ENCODE data around the gene BRICD5. TPM values are rescaled to one million over a fixed set of nuclear protein-coding genes. Genes with fewer than 3 reads are reported as not detected.

Gene BRICD5
- total RNA-seq, 2 experiments from 2014 or later = 8.0 to 8.8 TPM

- DNase-seq (no peak), ATAC-seq (no peak)
- POLR2A ChIA-PET = no interaction called here
- CTCF ChIA-PET = no interaction called here
- H3K36me3 Mint-ChIP-seq (ENCODE audit: low read depth) = peaks cover 15% of the 10 kb centered on the region
- no peaks in the 10 kb centered on the region for H3K4me1 Mint-ChIP-seq
- intact Hi-C loops (cut with DNase I, micrococcal nuclease) = no loop called here
- no peak overlapping the region for H3K4me3 Mint-ChIP-seq
- no peaks in the 10 kb centered on the region for H3K9me3 Mint-ChIP-seq (ENCODE audit: low read depth)
- H3K27me3 Mint-ChIP-seq = no peaks in the 10 kb centered on the region
- no peak overlapping the region for H3K27ac Mint-ChIP-seq
Observed at GRCh38 chr16:2170080-2170479, 40.6 kb downstream of the BRICD5 start.

DNA sequence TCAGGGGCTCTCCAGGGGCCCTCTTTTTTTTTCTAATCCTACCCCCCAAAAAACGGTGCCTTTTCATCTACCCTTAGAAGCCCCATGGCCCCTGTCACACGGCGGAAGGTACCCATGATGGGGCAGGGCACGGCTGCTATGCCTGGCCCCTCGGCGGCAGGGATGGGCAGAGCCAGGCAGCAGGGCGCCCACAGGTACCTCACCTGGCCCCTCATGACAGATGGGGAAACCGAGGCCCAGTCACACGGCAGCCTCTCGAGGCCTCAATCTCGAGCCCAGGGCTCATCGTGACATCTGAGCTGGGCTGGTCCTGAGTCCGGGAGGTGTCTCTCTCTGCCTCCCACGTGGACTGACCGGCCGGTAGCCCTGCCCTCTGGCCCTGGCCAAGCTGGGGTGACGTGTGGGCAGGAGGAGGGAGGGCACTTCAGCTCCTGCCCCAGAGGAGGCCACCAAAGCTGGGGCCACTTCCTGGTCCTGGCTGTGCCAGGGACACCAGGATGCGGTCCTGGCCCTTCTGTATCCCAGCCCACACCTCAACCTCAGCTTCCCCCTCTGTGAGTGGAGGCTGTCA is 43.5 kb downstream of the BRICD5 start:
- no peak overlapping the region for H3K4me3 Mint-ChIP-seq
- intact Hi-C loops (cut with DNase I, micrococcal nuclease) = no loop called here
- ChIA-PET CTCF (interaction anchor here (0.6 to 0.7 kb wide), 2 partner anchors 12 to 22 kb away, joined by 3 read pairs; no protein-coding TSS in a partner anchor), POLR2A (no interaction called here)
- no peaks in the 10 kb centered on the region for H3K9me3 Mint-ChIP-seq (ENCODE audit: low read depth)
- DNase-seq = no peak
- H3K27ac Mint-ChIP-seq = no peak overlapping the region
- no peaks in the 10 kb centered on the region for H3K27me3 Mint-ChIP-seq
- H3K36me3 Mint-ChIP-seq (ENCODE audit: low read depth) = peaks cover 5% of the 10 kb centered on the region
- no peak for ATAC-seq
- no peaks in the 10 kb centered on the region for H3K4me1 Mint-ChIP-seq

GRCh38 chr16:2166263-2167067 is 44.2 kb downstream of the BRICD5 start:
- no peak overlapping the region for H3K27ac Mint-ChIP-seq
- H3K27me3 Mint-ChIP-seq = no peaks in the 10 kb centered on the region
- no peak for ATAC-seq
- CTCF ChIA-PET = interaction anchor here (0.7 kb wide), 1 partner anchor 11 kb away, joined by 3 read pairs; no protein-coding TSS in a partner anchor
- no peaks in the 10 kb centered on the region for H3K9me3 Mint-ChIP-seq (ENCODE audit: low read depth)
- no peak overlapping the region for H3K4me3 Mint-ChIP-seq
- intact Hi-C loops (cut with DNase I, micrococcal nuclease) = no loop called here
- peaks cover 5% of the 10 kb centered on the region for H3K36me3 Mint-ChIP-seq (ENCODE audit: low read depth)
- DNase-seq = no peak
- H3K4me1 Mint-ChIP-seq = no peaks in the 10 kb centered on the region
- POLR2A ChIA-PET = no interaction called here

GRCh38 chr16:2165861-2166260 is 44.8 kb downstream of the BRICD5 start:
- Mint-ChIP-seq H3K4me3 (no peak overlapping the region), H3K27ac (no peak overlapping the region), H3K4me1 (no peaks in the 10 kb centered on the region), H3K9me3 (ENCODE audit: low read depth) (no peaks in the 10 kb centered on the region), H3K36me3 (ENCODE audit: low read depth) (peaks cover 5% of the 10 kb centered on the region), H3K27me3 (no peaks in the 10 kb centered on the region)
- ChIA-PET CTCF (no interaction called here), POLR2A (no interaction called here)
- intact Hi-C loops (cut with DNase I, micrococcal nuclease) = no loop called here
- ATAC-seq (no peak), DNase-seq (no peak)

DNA sequence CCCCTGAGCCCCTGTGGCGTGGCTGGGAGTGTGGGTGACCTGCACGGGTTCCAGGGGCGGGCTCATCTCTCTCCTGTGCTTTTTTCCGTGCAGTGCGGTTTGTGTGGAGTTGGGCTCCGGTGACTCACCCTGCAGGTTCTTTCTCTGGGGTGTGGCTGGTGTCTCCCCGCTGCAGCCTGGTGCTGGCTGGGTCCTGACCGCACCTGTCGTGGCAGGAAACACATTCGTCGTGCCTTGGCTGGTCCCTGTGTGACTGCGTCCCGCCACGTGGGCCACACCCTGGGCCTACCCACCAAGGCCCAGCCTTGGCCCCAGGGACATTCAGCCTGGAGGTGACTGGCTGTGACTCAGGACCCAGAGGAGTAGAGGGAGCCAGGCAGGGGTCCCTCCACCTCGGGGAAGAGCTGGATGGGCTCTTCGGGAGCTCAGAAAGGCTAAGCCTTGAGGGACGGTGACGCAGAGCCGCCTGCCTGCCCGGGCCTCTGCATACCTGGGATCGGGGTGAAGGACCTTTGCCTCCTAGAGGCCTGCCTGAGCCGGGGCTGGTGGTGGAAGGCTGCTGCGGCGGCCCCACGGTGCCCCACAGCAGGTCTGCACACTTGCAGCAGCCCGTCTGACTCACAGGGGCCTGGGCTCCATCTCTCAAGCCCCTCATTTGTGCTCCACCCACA is 47.3 kb downstream of the BRICD5 start:
- Mint-ChIP-seq H3K27ac (no peak overlapping the region), H3K27me3 (no peaks in the 10 kb centered on the region), H3K36me3 (ENCODE audit: low read depth) (peaks cover 5% of the 10 kb centered on the region), H3K9me3 (ENCODE audit: low read depth) (no peaks in the 10 kb centered on the region), H3K4me1 (peaks cover 6% of the 10 kb centered on the region), H3K4me3 (no peak overlapping the region)
- DNase-seq = no peak
- intact Hi-C loops (cut with DNase I, micrococcal nuclease) = no loop called here
- CTCF ChIA-PET = no interaction called here
- no peak for ATAC-seq
- POLR2A ChIA-PET = no interaction called here

DNA sequence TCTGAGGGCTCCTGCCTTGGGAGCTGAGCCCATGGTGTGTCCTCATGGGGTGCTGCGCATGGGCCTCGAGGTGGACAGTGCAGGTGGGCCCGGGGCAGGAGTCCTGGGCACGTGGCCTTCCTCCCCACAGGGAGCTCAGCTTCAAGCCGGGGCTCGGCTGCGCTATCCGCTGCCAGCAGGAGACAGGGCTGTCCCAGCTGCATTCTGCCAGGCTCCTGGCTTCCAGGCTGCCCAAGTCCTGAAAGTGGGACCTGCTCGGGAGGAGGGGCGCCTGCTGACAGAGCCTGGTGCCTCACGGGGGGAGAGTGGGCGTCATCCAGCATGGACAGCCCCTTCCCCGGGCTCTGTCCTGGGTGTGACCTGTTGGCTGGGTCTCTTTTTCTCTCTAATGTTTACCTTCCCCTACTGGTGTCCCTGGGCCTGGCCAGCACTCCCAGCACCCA is 48.0 kb downstream of the BRICD5 start:
- H3K9me3 Mint-ChIP-seq (ENCODE audit: low read depth) = no peaks in the 10 kb centered on the region
- no peak overlapping the region for H3K4me3 Mint-ChIP-seq
- peaks cover 5% of the 10 kb centered on the region for H3K36me3 Mint-ChIP-seq (ENCODE audit: low read depth)
- ChIA-PET CTCF (no interaction called here), POLR2A (no interaction called here)
- intact Hi-C loops (cut with DNase I, micrococcal nuclease) = no loop called here
- no peaks in the 10 kb centered on the region for H3K27me3 Mint-ChIP-seq
- H3K27ac Mint-ChIP-seq = no peak overlapping the region
- ATAC-seq (no peak), DNase-seq (no peak)
- H3K4me1 Mint-ChIP-seq = peaks cover 10% of the 10 kb centered on the region

GRCh38 chr16:2161911-2162310 is 48.8 kb downstream of the BRICD5 start:
- no peaks in the 10 kb centered on the region for H3K27me3 Mint-ChIP-seq
- ChIA-PET POLR2A (no interaction called here), CTCF (interaction anchor here (0.6 kb wide), 1 partner anchor 20 kb away, joined by 3 read pairs; no protein-coding TSS in a partner anchor)
- no peak overlapping the region for H3K27ac Mint-ChIP-seq
- no peak for DNase-seq
- H3K36me3 Mint-ChIP-seq (ENCODE audit: low read depth) = peaks cover 5% of the 10 kb centered on the region
- ATAC-seq = no peak
- H3K9me3 Mint-ChIP-seq (ENCODE audit: low read depth) = no peaks in the 10 kb centered on the region
- intact Hi-C loops (cut with DNase I, micrococcal nuclease) = no loop called here
- no peak overlapping the region for H3K4me3 Mint-ChIP-seq
- H3K4me1 Mint-ChIP-seq = peaks cover 17% of the 10 kb centered on the region

- ATAC-seq (no peak), DNase-seq (no peak)
- no peaks in the 10 kb centered on the region for H3K9me3 Mint-ChIP-seq (ENCODE audit: low read depth)
- no peaks in the 10 kb centered on the region for H3K27me3 Mint-ChIP-seq
- no peak overlapping the region for H3K27ac Mint-ChIP-seq
- intact Hi-C loops (cut with DNase I, micrococcal nuclease) = no loop called here
- peaks cover 22% of the 10 kb centered on the region for H3K4me1 Mint-ChIP-seq
- H3K4me3 Mint-ChIP-seq = no peak overlapping the region
- H3K36me3 Mint-ChIP-seq (ENCODE audit: low read depth) = peaks cover 6% of the 10 kb centered on the region
- CTCF ChIA-PET = interaction anchor here (0.7 kb wide), 1 partner anchor 34 kb away, joined by 3 read pairs; no protein-coding TSS in a partner anchor
- POLR2A ChIA-PET = no interaction called here
Observed at GRCh38 chr16:2160915-2161551, 49.6 kb downstream of the BRICD5 start.

Other genes starting within 250 kb of the BRICD5 start
- gene RPS2, start 246.0 kb downstream of the BRICD5 start, total RNA-seq = 1,000 to 10,000 TPM; 5,351 to 6,287 TPM
- not detected for gene RNF151, start 244.0 kb downstream of the BRICD5 start, total RNA-seq
- gene TBL3, start 238.8 kb downstream of the BRICD5 start, total RNA-seq = 10 to 100 TPM; 47.4 to 48.6 TPM
- not detected for gene NOXO1, start 229.4 kb downstream of the BRICD5 start, total RNA-seq
- 10 to 100 TPM; 25.0 to 25.8 TPM for gene GFER, start 226.7 kb downstream of the BRICD5 start, total RNA-seq
- gene SYNGR3, start 220.9 kb downstream of the BRICD5 start, total RNA-seq = 1 to 10 TPM; 4.8 to 5.9 TPM
- gene ZNF598, start 201.0 kb downstream of the BRICD5 start, total RNA-seq = 10 to 100 TPM; 64.6 to 69.8 TPM
- 1 to 10 TPM; 2.0 to 2.8 TPM for gene NPW, start 191.1 kb downstream of the BRICD5 start, total RNA-seq
- 1 to 10 TPM; 1.9 to 2.7 TPM for gene NHERF2, start 184.0 kb downstream of the BRICD5 start, total RNA-seq
- 10 to 100 TPM; 22.6 to 26.1 TPM for gene NTHL1, start 163.0 kb downstream of the BRICD5 start, total RNA-seq
- gene TSC2, start 162.9 kb downstream of the BRICD5 start, total RNA-seq = 10 to 100 TPM; 49.6 to 72.9 TPM
- 10 to 100 TPM; 64.3 to 71.2 TPM for gene PKD1, start 75.0 kb downstream of the BRICD5 start, total RNA-seq
- gene RAB26, start 62.2 kb downstream of the BRICD5 start, total RNA-seq = under 1 TPM in 1 of 2 experiments, not detected in 1; 0.21 TPM
- 10 to 100 TPM; 70.7 to 93.7 TPM for gene TRAF7, start 55.1 kb downstream of the BRICD5 start, total RNA-seq
- 1 to 10 TPM in 1 of 2 experiments, under 1 TPM in 1; 0.98 to 1.3 TPM for gene CASKIN1, start 14.3 kb downstream of the BRICD5 start, total RNA-seq
- 10 to 100 TPM; 61.3 to 76.1 TPM for gene MLST8, start 5.4 kb downstream of the BRICD5 start, total RNA-seq
- 10 to 100 TPM; 11.5 to 15.0 TPM for gene PGP, start 4.0 kb upstream of the BRICD5 start, total RNA-seq
- 10 to 100 TPM; 18.0 to 18.6 TPM for gene E4F1, start 12.7 kb upstream of the BRICD5 start, total RNA-seq
- under 1 TPM; 0.51 to 0.55 TPM for gene DNASE1L2, start 25.6 kb upstream of the BRICD5 start, total RNA-seq
- 10 to 100 TPM; 23.0 to 41.0 TPM for gene ECI1, start 40.7 kb upstream of the BRICD5 start, total RNA-seq
- 100 to 1,000 TPM; 327 to 445 TPM for gene RNPS1, start 57.3 kb upstream of the BRICD5 start, total RNA-seq
- gene ABCA3, start 129.9 kb upstream of the BRICD5 start, total RNA-seq = 1 to 10 TPM; 6.0 to 7.2 TPM
- gene CCNF, start 218.6 kb upstream of the BRICD5 start, total RNA-seq = 10 to 100 TPM; 52.2 to 53.4 TPM
- 10 to 100 TPM; 21.0 to 23.1 TPM for gene TEDC2, start 249.2 kb upstream of the BRICD5 start, total RNA-seq

All from activated CD4-positive, alpha-beta T cell treated with anti-CD3 and anti-CD28 coated beads for 36 hours (primary cell).